NT2/D1 (cell line): Measurements from ENCODE around the gene CBX2.

Experiments used
- SUZ12 ChIP-seq: IDR thresholded peaks from 2 replicates; pipeline ENCODE4 v1.6.1; 2011; ENCODE audit not compliant: insufficient read length, insufficient read depth; ENCODE audit errors: extremely low read depth
- YY1 ChIP-seq: IDR thresholded peaks from 2 replicates; pipeline ENCODE4 v1.6.1; 2011; ENCODE audit not compliant: insufficient read length, insufficient read depth
- ZNF274 ChIP-seq: IDR thresholded peaks from 2 replicates; pipeline ENCODE4 v1.6.1; 2011; ENCODE audit warnings: mild to moderate bottlenecking, low read depth, low read length

GRCh38 chr17:79784353-79785016, 6.5 kb downstream of the CBX2 start:
- TF ChIP-seq ZNF274 (no peak), YY1 (no peak), SUZ12 (no peak)
